NB4 (cell line): ENCODE results near the gene ENPP3.

Experiments used
- DNase-seq: peaks from one replicate; pipeline ENCODE4 v3.0.0; 2010; ENCODE audit warnings: low read depth
- H3K4me3 ChIP-seq: one replicate; pipeline ENCODE4 v1.5.1; 2011; ENCODE audit warnings: mild to moderate bottlenecking, low read depth, low read length, moderate library complexity
- MYC ChIP-seq: IDR thresholded peaks from 2 replicates; pipeline ENCODE4 v1.6.1; 2011; ENCODE audit warnings: low read depth, low read length
- POLR2A ChIP-seq: IDR thresholded peaks from 2 replicates; pipeline ENCODE4 v1.6.1; 2011; ENCODE audit warnings: mild to moderate bottlenecking; ENCODE audit not compliant: insufficient read length; ENCODE audit errors: extremely low read depth
- TF ChIP-seq, protein P1 (sequence below): IDR thresholded peaks from 2 replicates; pipeline ENCODE4 v1.6.1; 2011; ENCODE audit warnings: low read depth, low read length
- TF ChIP-seq, protein P2 (sequence below): IDR thresholded peaks from one replicate; pipeline ENCODE4 v1.5.1; 2012; ENCODE audit warnings: low read depth, low read length

ENPP3 gene

DNA sequence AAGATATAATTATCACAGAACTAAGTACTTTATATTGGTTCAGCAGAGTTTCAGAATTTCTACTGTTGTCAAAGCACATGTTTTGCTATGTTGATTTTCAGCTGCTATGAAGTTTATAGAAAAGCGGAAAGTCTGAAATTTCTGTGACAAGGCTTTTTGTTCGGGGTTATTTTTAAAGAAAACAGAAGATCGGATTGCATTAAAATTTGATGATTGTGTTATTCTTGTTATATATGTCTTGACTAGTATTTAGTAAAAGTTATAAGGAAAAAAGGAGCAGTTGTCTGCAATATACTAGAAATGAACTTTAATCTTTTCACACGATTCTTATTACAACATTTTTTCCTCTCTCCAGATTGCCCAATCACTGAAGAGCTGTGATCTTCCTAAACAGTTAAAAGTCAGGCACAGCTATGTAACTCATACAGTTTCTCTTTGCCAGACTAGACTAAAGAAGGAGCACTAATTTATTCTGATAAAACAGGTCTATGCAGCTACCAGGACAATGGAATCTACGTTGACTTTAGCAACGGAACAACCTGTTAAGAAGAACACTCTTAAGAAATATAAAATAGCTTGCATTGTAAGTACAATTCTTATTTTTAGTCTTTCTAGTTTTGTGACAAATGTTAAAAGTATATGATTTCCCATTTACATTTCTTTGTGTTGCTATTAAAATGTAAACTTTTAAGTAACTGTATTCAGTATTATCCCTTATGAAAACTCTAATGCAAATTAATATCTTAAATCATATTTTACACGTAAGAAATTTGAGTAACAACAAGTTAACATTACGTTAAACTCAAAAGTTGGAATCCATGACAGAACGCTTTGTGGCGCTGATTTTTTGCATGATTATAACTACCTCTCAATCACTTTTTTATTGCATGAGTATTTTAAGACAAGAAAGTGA lies at the start of gene ENPP3:
Gene ENPP3, plus strand, starts transcription at position 423 of the 913 bp plus-strand sequence. Its CDS starts 83 bp downstream, at position 506.
- no peak within 1 kb of the TSS for H3K4me3 ChIP-seq
- TF ChIP-seq, protein P1, sequence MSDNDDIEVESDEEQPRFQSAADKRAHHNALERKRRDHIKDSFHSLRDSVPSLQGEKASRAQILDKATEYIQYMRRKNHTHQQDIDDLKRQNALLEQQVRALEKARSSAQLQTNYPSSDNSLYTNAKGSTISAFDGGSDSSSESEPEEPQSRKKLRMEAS: no peak
- TF ChIP-seq MYC (no peak), POLR2A (no peak)
- TF ChIP-seq, protein P2, sequence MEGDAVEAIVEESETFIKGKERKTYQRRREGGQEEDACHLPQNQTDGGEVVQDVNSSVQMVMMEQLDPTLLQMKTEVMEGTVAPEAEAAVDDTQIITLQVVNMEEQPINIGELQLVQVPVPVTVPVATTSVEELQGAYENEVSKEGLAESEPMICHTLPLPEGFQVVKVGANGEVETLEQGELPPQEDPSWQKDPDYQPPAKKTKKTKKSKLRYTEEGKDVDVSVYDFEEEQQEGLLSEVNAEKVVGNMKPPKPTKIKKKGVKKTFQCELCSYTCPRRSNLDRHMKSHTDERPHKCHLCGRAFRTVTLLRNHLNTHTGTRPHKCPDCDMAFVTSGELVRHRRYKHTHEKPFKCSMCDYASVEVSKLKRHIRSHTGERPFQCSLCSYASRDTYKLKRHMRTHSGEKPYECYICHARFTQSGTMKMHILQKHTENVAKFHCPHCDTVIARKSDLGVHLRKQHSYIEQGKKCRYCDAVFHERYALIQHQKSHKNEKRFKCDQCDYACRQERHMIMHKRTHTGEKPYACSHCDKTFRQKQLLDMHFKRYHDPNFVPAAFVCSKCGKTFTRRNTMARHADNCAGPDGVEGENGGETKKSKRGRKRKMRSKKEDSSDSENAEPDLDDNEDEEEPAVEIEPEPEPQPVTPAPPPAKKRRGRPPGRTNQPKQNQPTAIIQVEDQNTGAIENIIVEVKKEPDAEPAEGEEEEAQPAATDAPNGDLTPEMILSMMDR: no peak
- DNase-seq: no peak

DNA sequence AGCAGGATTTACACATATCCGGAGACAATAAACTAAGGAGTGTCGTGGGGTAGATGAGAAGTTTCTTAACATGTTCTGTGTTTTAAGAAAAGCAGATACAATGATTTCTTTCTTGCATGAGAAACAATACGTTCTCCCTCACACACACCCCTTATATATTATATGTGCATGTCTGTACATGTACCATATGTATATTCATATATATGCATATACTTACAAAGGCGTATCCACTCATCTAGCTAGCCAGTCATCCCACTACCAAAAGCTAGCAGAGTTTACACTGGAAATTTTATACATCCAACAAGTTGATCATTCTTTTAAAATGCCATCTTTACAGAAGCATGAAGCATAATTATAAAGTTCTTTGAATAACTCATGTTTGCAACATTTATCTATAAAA lies 49.2 kb upstream of the ENPP3 start:
- TF ChIP-seq, protein P1: no peak
- DNase-seq: no peak
- H3K4me3 ChIP-seq: no peak overlapping the region

DNA sequence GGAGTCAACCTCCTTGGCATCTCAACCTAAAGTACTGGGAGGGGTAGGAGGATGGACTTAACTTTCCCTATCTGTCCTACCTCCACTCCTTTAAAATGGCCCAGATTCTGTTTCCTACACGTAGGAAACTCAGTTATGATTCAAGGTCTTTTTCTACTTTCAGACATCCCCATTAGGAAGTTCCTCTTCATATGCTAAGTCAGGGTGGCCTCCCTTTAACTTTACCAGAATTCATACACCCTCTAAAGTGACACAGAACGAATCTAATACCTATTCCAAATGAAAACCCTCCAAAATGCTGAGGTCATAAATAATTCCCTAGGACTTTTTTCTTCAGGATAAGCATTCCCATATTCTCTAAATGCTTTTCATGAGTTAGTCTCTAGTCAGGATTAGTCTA lies 48.5 kb upstream of the ENPP3 start:
- no peak overlapping the region for H3K4me3 ChIP-seq
- TF ChIP-seq MYC: no peak
- no peak for DNase-seq

DNA sequence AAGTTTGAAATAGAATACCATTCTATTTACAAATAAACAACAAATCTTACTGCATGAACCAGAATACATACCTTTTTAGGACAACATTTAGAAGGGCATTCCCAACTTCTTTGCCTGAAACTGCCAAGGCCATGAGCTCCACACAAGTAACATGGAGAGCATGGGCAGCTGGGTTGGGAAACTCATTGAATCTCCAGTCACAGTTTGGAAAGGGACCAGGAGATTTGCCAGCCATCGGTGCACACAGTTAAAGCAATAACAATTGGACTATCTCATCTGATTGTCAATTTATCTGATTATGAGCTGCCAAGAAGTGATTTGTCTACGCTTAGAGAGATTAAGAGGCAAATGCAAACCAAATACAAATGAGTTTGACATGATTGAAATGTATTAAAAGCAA lies 44.2 kb upstream of the ENPP3 start:
- TF ChIP-seq POLR2A (no peak), MYC (no peak)
- TF ChIP-seq, protein P2: no peak
- TF ChIP-seq, protein P1: no peak
- DNase-seq: no peak
- no peak overlapping the region for H3K4me3 ChIP-seq

DNA sequence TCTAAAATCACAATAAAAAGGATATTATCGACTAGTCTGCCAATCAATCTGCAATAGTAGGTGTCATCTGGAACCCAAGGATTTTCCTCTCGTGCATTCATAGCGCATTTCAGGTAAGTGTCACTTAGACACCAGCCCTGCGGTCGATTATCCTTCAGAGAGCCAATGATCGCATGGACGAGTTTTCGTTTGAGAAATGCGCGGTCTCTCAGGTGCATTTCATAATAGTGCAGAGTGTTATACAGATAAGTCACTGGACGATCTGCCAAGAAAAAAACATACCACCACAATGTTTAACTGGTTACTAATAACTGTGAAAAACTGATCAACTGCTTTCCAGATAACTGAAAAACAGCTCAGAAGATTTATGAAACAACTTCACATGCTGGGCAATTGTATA lies 43.0 kb upstream of the ENPP3 start:
- DNase-seq: no peak
- TF ChIP-seq, protein P2: no peak
- TF ChIP-seq POLR2A: no peak
- TF ChIP-seq MYC: no peak
- TF ChIP-seq, protein P1: no peak
- no peak overlapping the region for H3K4me3 ChIP-seq

DNA sequence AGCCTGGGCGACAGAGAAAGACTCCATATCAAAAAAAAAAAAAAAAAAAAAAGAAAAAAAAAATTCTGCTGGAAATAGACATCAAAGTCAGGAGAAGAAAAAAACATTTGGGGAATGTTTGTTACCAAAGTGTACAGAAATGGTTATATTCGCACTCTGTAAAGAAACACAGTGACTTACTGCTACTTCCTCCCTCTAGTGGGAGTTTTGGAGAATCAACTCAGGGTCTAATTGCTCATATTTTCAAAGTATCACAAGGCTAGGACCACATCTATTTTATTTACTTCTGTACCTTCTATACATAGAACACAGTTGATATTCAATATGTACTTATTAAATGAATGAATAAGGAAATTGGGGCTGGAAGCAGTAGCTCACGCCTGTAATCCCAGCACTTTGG lies 39.7 kb upstream of the ENPP3 start:
- H3K4me3 ChIP-seq: no peak overlapping the region
- TF ChIP-seq, protein P2: peak; percentile 39
- TF ChIP-seq MYC: no peak
- DNase-seq: peak; percentile 5

DNA sequence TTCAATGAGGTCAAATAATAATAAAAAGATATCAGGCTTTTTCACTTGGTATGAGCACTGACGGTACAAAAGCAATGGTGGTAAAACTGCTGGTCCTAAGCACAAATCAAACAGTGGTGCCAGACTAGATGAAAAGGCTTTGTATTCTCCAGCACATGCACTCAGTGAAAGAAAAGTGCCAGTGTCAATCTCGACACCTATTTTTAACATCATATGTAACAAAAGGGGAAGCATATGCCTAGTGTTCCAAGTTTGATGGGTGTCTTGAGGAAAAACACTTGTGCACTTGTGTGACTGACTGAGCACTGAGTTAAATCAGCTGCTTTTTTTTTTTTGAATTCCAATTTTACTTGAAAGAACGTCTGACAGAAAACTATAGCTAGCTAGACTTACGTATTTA lies 36.4 kb upstream of the ENPP3 start:
- DNase-seq: no peak
- TF ChIP-seq, protein P2: no peak
- TF ChIP-seq, protein P1: no peak
- TF ChIP-seq POLR2A: no peak
- H3K4me3 ChIP-seq: no peak overlapping the region
